ENCODE results near the gene EPB41L5. TPM values are rescaled to one million over a fixed set of nuclear protein-coding genes. Genes with fewer than 3 reads are reported as not detected.
A peak's percentile ranks its signal among the peaks of the same experiment; 100 is the strongest.
"Not testable (repeated sequence)": the region's sequence is repeated elsewhere in the genome, so short reads cannot be mapped to it uniquely, and the experiment has no call there.

Gene EPB41L5
- total RNA-seq, 6 donors from 2014 or later: 53.0 to 182 (median 92.3) TPM

DNA sequence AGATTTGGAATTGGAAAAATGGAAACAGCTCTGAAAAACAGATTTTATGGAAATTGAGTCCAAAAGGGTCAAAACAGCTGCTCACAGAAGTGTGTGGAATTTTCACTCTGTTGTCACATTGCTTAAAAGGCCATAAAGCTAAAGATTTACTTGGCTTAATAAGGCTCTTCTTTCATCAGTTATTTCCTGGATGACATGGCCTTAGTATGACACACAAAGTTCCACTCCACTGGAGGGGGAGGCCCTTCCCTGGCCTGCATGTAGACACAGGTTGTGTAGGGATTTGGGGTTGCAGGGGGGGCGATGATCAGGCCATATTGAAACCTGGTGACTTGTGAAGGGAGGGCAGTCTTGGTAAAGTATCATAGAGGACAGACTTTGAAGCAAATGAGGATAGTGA is 176.3 kb downstream of the EPB41L5 start:
- no peaks in the 10 kb centered on the region for H3K27me3 ChIP-seq
- H3K27ac ChIP-seq: no peak overlapping the region
- no peaks in the 10 kb centered on the region for H3K4me1 ChIP-seq
- no peak overlapping the region for H3K4me3 ChIP-seq
- H3K9me3 ChIP-seq: peaks cover 0 to 14% (median 6%) of the 10 kb centered on the region in 4 donors
- ATAC-seq (ENCODE audit: low FRiP score in 2 of 2) (no peak), DNase-seq (no peak)
- no peaks in the 10 kb centered on the region for H3K36me3 ChIP-seq
- 90 to 100% methylated on average over 1 of the region's 1 CpG for WGBS, 2 donors
- TF ChIP-seq POLR2AphosphoS5 (IDR thresholded peaks at IDR 0.05): no peak
- TF ChIP-seq, protein P1, sequence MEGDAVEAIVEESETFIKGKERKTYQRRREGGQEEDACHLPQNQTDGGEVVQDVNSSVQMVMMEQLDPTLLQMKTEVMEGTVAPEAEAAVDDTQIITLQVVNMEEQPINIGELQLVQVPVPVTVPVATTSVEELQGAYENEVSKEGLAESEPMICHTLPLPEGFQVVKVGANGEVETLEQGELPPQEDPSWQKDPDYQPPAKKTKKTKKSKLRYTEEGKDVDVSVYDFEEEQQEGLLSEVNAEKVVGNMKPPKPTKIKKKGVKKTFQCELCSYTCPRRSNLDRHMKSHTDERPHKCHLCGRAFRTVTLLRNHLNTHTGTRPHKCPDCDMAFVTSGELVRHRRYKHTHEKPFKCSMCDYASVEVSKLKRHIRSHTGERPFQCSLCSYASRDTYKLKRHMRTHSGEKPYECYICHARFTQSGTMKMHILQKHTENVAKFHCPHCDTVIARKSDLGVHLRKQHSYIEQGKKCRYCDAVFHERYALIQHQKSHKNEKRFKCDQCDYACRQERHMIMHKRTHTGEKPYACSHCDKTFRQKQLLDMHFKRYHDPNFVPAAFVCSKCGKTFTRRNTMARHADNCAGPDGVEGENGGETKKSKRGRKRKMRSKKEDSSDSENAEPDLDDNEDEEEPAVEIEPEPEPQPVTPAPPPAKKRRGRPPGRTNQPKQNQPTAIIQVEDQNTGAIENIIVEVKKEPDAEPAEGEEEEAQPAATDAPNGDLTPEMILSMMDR (IDR thresholded peaks at IDR 0.05): no peak
- TF ChIP-seq POLR2A (IDR thresholded peaks at IDR 0.05): no peak
- no peak for TF ChIP-seq EP300 (IDR thresholded peaks at IDR 0.05)

DNA sequence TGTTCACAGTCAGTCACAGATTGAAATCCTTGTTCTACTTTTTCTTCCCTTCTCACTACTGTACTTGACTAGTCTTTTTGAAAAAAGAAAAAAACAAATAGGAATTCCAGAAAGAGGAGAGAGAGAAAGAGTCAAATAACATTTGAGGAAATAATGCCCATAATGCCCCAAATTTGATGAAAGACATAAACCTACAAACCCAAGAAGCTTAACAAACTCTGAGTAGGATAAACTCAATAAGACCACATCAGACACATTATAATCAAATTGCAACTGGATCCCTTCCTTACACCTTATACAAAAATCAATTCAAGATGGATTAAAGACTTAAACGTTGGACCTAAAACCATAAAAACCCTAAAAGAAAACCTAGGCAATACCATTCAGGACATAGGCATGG is 179.4 kb downstream of the EPB41L5 start:
- TF ChIP-seq EP300 (IDR thresholded peaks at IDR 0.05) (no peak), POLR2A (IDR thresholded peaks at IDR 0.05) (no peak), POLR2AphosphoS5 (IDR thresholded peaks at IDR 0.05) (no peak)
- TF ChIP-seq, protein P1 (IDR thresholded peaks at IDR 0.05): no peak
- H3K9me3 ChIP-seq: peaks cover 0 to 14% (median 8%) of the 10 kb centered on the region in 4 donors
- DNase-seq: no peak
- H3K4me1 ChIP-seq: no peaks in the 10 kb centered on the region
- ATAC-seq (ENCODE audit: low FRiP score in 2 of 2): no peak
- no peaks in the 10 kb centered on the region for H3K36me3 ChIP-seq
- H3K27ac ChIP-seq: no peak overlapping the region
- WGBS, 2 donors: 84 to 88% methylated on average over 1 of the region's 1 CpG
- H3K27me3 ChIP-seq: no peaks in the 10 kb centered on the region
- no peak overlapping the region for H3K4me3 ChIP-seq

DNA sequence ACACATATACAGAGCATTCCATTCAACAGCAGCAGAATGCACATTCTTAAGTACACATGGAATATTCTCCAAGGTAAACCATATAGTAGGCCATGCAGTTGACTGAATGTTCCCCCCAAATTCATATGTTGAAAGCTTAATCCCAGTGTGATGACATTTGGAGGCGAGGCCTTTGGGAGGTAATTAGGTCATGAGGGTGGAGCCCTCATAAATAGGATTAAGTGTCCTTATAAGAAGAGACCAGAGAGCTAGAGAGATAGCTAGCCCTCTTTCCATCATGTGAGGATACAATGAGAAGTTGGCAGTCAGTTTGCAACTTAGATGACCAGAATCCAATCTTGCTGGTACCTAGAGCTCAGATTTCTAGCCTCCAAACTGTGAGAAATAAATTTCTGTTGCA is 182.7 kb downstream of the EPB41L5 start:
- 82 to 95% methylated on average over 1 of the region's 1 CpG for WGBS, 2 donors

DNA sequence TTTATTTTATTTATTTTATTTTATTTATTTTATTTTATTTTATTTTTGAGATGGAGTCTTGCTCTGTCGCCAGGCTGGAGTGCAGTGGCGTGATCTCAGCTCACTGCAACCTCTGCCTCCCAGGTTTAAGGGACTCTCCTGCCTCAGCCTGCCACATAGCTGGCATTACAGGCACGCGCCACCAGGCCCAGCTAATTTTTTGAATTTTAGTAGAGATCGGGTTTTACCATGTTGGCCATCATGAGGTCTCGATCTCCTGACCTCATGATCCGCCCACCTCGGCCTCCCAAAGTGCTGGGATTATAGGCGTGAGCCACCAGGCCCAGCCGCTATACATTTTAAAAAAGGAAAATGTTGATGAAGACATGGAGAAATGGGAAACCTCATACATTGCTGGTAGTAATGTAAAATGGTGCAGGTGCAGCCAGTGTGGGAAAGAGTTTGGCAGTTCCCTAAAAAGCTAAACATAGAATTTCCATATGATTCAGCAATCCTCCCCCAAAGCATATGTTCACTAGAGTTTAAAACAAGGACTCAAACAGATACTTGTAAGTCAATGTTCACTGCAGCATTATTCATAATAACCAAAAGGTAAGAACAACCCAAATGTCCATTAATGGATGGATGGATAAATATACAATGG is 187.1 kb downstream of the EPB41L5 start:
- DNase-seq; H3K9me3 ChIP-seq; H3K36me3 ChIP-seq; H3K4me3 ChIP-seq; H3K27ac ChIP-seq; H3K27me3 ChIP-seq; ATAC-seq (ENCODE audit: low FRiP score in 2 of 2): not testable (repeated sequence)
- peaks cover 0 to 12% (median 6%) of the 10 kb centered on the region in 4 donors for H3K4me1 ChIP-seq
- 96% methylated on average over 10 of the region's 10 CpGs for WGBS, 2 donors

More for the DNA sequence above, 182.7 kb downstream of the EPB41L5 start:
- H3K4me3 ChIP-seq: no peak overlapping the region
- no peaks in the 10 kb centered on the region for H3K36me3 ChIP-seq
- no peaks in the 10 kb centered on the region for H3K4me1 ChIP-seq
- no peak for ATAC-seq (ENCODE audit: low FRiP score in 2 of 2)
- no peaks in the 10 kb centered on the region for H3K27me3 ChIP-seq
- no peak for DNase-seq
- no peak overlapping the region for H3K27ac ChIP-seq
- H3K9me3 ChIP-seq: peaks cover 0 to 15% (median 12%) of the 10 kb centered on the region in 4 donors
- no peak for TF ChIP-seq EP300 (IDR thresholded peaks at IDR 0.05)
- TF ChIP-seq POLR2AphosphoS5 (IDR thresholded peaks at IDR 0.05): no peak
- TF ChIP-seq, protein P1 (IDR thresholded peaks at IDR 0.05): no peak
- TF ChIP-seq POLR2A (IDR thresholded peaks at IDR 0.05): no peak

DNA sequence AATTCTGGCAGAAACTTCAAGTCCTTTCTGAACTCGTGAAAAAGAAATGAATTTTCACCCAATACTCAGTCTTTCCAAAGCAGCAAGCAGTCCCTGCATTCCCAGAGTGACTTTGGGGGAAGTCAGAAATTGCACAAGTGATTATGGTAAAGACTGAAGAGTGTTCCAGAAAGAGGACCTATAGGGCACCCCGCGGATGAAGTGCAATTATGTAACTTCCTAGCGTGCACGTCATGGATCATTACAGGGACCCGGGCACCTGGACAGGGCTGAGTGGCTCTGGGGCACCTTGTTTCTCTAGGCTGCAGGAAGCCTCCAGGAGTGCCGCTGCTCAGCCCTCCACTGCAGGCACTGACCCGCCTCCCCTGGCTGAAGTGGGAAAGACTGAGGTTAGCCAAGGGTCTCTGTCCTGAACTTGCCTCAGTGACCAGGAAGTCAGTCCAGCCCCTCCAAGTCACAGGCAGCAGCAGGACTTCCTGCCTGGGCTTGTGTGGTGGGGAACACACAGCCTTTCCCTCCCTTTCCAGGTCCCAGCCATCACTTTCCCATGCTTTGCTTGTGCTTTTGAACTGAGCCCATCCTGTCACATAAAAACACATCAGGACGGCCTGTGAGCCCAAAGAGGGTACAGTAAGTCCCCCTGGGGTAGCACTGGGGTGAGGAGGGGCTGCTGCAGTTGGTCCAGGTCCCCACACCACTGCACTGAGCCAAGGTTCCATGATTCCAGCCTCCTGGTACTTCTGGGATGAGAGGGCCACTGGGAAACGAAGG is 190.6 kb downstream of the EPB41L5 start:
- H3K27ac ChIP-seq: peak overlapping the region in 3 of 4 donors; percentile 65 to 78 (median 71)
- no peak overlapping the region for H3K4me3 ChIP-seq
- no peaks in the 10 kb centered on the region for H3K27me3 ChIP-seq
- peak in 1 of 2 donors; percentile 73 for DNase-seq
- TF ChIP-seq, protein P1 (IDR thresholded peaks at IDR 0.05): no peak
- peak in 1 of 4 donors; percentile 7 for TF ChIP-seq EP300 (IDR thresholded peaks at IDR 0.05)
- WGBS, 2 donors: 52 to 59% methylated on average over 5 to 10 of the region's 10 CpGs
- no peaks in the 10 kb centered on the region for H3K9me3 ChIP-seq
- H3K4me1 ChIP-seq: peaks cover 0 to 12% (median 6%) of the 10 kb centered on the region in 4 donors
- H3K36me3 ChIP-seq: no peaks in the 10 kb centered on the region
- ATAC-seq (ENCODE audit: low FRiP score in 2 of 2): peak; percentile 51 to 57

Measured in upper lobe of left lung (tissue), 6 donors.